ENCODE measurements around the gene MYO10.

DNA sequence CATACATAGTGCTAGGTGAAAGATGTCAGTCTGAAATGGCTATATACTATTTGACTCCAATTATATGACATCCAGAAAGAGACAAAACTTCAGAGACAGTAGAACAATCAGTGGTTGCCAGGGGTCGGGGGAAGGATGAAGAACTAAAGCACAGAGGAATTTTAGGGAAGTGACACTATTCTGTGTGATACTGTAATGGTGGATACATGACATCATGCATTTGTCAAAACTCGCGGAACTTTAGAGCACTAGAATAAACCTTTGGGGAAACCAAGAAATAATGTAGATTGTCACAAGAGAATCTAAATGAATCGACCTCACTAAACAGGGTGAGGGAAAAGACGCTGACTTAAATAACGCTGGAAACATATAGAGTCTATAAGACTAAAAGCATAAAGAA, 212.3 kb downstream of the MYO10 start:
- TF ChIP-seq, protein P1, sequence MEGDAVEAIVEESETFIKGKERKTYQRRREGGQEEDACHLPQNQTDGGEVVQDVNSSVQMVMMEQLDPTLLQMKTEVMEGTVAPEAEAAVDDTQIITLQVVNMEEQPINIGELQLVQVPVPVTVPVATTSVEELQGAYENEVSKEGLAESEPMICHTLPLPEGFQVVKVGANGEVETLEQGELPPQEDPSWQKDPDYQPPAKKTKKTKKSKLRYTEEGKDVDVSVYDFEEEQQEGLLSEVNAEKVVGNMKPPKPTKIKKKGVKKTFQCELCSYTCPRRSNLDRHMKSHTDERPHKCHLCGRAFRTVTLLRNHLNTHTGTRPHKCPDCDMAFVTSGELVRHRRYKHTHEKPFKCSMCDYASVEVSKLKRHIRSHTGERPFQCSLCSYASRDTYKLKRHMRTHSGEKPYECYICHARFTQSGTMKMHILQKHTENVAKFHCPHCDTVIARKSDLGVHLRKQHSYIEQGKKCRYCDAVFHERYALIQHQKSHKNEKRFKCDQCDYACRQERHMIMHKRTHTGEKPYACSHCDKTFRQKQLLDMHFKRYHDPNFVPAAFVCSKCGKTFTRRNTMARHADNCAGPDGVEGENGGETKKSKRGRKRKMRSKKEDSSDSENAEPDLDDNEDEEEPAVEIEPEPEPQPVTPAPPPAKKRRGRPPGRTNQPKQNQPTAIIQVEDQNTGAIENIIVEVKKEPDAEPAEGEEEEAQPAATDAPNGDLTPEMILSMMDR (IDR thresholded peaks at IDR 0.05), result no peak
- no peak for TF ChIP-seq POLR2A (IDR thresholded peaks at IDR 0.05)
